NCI-H2196 (cell line): ENCODE data around the gene RPL26.
"Not testable (repeated sequence)": the region's sequence is repeated elsewhere in the genome, so short reads cannot be mapped to it uniquely, and the experiment has no call there.

ENCODE experiments used
- DNase-seq: peaks from one replicate; lab custom pipeline; 2025; ENCODE audit not compliant: unreplicated experiment; lab: John Stamatoyannopoulos, UW

The RPL26 gene

DNA sequence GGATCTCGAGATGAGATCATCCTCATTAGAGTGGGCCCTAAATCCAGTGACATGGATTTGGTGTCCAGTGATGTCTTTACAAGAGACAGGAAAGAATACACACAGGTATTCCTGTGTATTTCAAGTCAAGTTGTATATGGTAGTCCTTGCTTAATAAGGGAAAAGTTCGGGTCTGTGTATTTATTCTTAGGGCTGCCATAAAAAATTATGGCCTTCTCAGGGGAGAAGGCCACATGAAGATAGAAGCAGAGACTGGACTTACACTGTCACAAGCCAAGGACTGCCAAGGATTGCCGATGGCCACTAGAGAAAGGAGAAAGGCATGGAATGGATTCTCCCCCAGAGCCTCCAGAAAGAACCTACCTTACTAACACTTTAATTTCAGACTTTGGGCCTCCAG lies 14.8 kb downstream of the RPL26 start:
- DNase-seq = no peak

DNA sequence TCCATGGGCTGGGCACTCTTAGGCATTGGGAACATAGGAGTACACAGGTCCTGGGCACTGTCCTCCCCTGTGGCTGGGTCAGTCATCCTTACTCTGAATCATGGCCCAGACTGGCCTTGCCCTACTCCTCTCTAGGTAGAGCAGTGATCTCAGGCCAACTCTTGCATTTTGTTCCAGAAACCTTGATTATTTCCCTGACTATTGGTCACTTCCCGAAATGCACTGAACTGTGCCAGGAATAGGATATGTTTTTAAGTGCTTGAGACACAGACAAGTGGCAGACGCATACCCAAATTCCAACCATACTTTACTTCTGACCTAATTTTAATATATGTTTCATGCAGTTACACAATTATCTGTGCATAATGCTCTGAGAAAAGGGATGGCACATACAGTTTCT lies 16.8 kb downstream of the RPL26 start:
- no peak for DNase-seq

DNA sequence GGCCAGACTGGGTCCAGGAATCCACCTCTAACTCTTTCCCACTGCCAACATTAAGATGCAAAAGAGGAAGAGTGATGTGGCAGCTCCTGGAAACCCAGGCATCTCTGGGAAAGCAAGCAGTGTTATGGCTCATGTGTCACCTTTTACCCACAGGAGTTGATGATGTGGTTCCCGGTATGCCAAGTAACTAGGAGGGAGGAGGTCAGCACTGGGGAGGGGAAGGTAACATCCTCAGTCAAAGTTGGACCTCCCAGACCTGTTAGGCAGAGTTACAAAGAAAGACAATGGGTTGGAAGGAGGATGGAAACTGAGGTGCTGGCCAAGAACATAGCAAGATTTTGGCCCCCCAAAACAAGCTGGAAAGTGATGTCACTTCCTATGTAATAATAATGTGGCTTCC lies 17.9 kb downstream of the RPL26 start:
- DNase-seq = no peak

DNA sequence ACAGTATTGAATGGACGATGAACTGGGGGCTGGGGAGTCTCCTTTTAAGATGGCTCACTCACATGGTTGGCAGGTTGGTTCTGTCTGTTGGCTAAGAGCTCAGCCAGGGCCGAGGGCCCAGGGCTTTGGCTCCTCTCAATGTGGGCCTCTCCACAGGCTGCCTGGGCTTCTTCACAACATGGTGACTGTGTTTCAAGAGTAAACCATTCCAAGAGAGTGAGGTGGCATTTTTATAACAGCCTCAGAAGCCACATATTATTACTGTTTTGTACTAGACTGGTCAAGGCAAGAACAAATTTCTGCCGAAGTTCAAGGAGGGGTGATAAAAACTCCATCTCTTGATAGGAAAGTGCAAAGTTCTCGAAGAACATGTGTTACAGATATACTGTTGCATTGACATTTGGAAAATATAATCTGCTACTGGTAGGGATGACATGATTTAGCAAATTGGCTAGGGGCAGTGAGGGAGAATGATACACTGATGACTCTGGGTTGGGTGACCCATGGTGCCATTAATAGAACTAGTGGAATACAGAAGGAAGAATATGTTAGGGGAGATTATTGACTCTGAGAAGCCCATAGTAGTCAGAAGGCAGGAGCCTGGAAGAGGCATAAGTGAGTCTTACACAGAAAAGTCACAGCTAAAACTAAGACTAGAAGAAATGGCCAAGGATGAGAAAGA lies 20.2 kb downstream of the RPL26 start:
- no peak for DNase-seq

DNA sequence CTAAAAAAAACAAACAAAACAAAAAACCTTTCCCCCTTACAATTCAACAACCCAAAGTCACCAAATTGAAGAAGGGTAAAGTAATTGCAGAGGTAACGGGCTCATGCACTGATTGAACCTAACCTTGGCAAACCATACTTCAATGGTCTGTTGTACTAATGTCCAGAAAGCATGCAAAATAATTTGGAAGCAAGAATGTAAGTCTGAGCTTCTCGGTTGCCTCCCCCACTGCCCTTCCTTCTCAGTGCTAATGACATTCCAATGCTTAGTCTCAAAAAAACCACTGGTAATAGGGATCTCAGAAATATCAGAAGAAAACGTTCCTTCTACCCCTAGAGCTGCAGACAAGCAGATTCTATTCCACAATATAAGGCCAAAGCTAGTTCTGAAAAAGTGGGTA lies 22.2 kb downstream of the RPL26 start:
- DNase-seq = no peak

DNA sequence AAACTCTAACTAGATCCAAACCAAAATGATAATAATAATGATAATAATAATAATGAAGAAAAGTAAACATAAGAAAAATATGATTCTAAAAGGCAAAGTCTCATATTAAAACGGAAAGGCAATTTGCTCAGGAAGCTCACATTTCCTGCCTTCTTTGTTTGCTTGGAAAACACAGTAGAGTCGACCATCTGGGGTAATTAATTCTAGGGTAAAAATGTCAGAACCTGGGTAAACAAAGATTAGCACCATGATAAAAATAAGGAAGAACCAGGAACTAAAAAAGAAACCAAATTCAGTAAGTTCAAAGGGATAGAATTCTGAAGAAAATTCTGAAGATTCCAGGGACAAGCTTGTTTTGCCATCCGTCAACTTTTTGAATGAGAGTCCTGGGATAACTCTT lies 22.7 kb downstream of the RPL26 start:
- DNase-seq = no peak

DNA sequence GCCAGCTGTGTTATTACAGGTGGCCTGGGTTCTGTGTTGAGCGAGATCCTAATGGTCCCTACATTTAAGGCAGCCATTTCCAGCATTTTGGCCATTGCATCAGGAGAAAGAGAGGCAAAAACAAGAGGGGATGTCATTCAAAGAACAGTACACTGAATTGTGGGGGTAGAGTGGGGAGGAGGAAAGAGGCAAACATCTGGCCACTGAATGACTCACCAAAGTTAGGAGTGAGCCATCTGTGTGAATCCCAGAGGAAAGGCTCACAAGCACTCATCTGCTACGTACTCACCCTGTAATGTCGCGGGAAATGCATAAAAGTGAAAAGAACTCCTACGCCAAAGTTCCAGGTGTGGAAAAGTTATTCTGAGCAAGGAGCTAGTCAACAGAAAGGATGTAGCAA lies 23.2 kb downstream of the RPL26 start:
- no peak for DNase-seq

DNA sequence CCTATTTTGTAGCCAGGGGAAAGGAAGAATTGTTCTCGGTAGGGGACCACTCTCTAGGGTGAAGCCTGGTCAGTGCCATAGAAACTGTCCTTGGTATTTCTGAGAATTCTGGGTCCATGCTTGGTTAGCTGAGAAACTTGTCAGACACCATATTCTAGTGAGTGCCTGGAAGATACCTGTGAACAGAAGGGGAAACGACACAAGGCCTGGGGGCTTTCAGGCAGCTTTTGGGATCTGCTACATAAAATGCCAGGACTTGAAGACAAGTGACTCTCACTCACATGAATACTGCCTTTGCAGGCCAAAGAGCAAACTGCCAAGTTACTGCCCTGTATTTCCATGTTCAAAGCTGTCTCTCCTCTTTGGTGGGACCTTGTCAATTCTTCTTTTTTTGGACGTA lies 25.1 kb downstream of the RPL26 start:
- no peak for DNase-seq

DNA sequence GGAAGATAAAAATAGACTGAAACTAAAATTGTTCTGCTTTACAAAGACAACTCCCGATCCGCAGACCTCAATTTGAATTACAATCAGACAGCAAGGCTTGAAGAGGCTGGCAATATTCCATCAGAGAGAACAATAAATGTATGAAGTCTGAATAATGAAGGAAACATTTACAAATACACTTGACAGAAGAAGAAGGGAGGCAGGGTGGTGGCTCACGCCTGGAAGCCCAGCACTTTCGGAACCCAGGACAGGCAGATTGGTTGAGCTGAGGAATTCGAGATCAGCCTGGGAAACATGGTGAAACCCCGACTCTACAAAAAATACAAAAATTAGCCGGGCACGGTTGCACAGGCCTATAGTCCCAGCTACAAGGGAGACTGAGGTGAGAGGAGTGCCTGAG lies 28.8 kb downstream of the RPL26 start:
- no peak for DNase-seq

DNA sequence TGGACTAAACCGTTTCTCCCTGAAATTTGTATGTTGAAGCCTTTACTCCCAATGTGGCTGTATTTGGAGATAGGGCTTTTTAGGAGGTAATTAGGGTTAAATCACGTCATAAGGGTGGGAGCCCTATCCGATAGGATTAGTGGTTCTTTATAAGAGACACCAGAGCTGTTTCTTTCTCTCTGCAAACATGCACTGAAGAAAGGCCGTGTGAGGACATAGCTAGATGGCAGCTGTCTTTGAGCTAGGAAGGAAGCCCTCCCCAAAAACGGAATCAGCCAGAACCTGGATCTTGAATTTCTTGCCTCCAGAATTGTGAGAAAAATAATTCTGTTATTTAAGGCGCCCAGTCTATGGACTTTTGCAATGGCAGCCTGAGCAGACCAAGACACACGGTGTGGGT lies 29.3 kb downstream of the RPL26 start:
- no peak for DNase-seq

DNA sequence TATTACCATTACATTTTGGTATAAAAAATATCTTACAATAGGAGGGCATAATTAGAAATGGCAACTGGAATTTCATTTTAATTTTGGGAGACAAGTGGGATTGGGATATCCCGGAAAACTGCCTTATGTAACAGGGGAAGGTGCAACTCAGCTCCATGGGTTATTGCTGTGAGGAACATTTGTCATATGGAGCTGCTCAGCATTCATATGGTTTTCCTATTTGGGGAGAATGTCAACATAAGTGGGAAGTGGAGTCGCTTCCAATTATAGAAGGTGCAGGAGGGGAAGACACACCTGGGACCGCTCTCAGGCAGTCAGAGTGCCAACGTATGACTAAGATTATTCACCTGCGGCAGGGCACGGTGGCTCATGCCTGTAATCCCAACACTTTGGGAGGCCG lies 32.7 kb downstream of the RPL26 start:
- no peak for DNase-seq

DNA sequence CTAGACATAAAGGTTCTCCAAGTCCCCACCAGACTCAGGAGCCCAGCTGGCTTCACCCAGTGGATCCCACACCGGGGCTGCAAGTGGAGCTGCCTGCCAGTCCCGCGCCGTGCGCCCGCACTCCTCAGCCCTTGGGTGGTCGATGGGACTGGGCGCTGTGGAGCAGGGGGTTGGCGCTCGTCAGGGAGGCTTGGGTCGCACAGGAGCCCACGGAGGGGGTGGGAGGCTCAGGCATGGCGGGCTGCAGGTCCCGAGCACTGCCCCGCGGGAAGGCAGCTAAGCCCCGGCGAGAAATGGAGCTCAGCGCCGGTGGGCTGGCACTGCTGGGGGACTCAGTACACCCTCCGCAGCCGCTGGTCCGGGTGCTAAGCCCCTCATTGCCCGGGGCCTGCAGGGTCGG lies 36.0 kb downstream of the RPL26 start:
- DNase-seq = not testable (repeated sequence)

DNA sequence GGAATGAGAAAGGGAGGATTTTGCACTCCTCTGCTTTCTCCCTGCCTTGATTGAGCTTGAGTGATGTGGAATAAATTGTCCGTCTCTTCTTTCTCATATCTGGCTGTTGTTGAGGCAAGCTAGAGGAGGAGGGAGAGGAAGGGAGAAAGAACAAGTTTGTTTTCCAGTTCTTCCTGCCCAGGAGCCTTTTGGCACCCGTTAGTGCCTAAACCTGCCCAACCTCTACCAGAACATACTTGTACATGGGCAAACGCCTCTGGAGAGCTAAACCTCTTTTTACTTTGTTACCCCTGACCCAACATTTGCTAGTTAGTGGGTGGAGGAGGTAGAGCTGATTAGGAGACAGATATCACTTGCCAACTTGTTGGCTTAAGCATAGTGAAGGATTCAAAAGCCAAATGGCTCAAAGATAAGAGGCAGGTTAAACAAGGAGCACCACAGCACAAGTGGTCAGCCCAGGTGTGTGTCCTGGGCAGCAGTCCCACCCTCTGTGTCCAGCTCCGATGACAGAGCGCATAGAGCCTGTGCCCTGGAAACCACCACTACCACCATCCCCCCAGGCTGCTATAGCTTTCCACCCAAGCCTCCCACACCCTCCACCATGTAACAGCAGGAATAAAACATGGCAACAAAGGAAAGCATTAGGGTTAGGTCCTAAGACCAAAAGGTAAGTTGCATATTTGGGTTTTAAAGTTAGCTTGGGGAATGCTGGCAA lies 36.9 kb downstream of the RPL26 start:
- DNase-seq = no peak

DNA sequence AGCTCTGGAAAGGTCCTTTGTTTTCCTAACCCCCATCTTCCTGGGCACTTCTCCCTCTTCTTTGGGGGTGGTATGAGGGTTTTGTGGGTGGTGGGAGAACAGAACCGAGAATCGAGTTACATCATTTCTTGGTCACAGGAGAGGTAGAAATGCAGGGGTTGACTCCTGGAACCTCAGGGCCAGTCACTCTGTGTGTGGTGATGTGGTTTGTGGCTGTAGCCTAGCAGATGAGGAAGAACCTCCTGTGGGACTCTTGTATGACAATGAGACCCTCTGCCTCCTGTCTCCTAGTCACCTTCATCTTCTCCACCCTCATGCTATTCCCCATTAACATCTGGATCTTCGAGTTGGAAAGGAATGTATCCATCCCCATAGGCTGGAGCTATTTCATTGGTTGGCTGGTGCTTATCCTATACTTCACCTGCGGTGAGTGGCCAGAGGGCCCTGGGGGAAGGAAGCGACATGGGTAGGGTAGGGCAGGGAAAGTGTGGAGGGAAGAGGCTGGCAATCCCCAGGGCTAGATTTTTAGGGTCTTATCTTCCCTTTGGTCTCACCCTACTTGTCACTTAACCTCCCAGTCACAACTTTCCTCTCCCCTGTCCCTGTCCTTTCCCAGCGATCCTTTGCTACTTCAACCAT lies 37.8 kb downstream of the RPL26 start:
- no peak for DNase-seq

DNA sequence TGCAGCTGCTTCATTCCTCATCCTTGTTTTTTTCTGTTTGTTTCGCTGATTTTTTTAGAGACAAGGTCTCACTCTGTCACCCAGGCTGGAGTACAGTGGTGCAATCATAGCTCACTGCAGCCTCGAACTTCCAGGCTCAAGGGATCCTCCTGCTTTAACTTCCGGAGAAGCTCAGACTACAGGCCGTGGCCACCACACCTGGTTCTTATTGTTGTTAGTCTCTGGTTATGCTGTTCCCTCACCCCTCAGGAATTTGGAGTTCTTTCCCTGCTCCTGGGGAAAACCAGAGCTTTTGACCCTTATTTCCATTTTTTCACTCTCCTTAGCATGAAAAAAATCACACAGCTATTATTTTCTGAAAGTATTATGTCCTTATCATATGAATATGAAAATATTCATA lies 41.5 kb downstream of the RPL26 start:
- DNase-seq = no peak

DNA sequence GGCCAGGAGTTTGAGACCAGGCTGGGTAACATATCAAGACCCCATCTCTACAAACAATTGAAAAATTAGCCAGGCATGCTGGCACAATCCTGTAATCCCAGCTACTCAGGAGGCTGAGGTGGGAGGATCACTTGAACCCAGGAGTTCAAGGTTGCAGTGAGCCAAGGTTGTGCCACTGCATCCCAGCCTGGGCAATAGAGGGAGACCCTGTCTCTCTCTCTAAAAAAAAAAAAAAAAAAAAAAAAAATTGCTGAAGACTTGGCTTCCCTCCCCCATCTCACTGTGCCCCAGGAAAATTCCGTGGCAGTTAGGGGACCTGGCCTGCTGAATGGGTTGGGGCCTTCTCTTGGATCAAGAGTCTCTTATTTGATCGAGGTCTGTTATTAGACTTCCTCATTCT lies 43.5 kb downstream of the RPL26 start, which contains the start of gene ODF4:
Gene ODF4, plus strand, starts transcription at position 301 of the 400 bp plus-strand sequence. CDS start 212 bp downstream, outside the sequence.
- no peak for DNase-seq

DNA sequence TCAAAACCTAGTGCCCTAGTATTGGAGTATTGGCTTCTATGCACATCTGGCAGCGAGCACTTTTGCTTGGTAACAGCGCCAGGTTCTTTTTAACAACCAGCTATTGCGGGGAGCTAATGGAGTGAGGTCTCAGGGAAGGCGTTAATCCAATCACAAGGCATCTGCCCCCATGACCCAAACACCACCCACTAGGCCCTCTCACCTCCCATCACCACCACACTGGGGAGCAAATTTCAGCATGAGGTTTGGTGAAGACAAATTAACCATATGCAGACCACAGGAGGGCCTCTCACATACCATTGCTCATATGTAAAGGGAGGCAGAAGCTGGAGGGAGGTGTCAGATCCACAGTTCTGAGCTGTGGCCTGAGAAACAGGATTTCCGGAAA lies 44.2 kb downstream of the RPL26 start:
- DNase-seq = no peak

DNA sequence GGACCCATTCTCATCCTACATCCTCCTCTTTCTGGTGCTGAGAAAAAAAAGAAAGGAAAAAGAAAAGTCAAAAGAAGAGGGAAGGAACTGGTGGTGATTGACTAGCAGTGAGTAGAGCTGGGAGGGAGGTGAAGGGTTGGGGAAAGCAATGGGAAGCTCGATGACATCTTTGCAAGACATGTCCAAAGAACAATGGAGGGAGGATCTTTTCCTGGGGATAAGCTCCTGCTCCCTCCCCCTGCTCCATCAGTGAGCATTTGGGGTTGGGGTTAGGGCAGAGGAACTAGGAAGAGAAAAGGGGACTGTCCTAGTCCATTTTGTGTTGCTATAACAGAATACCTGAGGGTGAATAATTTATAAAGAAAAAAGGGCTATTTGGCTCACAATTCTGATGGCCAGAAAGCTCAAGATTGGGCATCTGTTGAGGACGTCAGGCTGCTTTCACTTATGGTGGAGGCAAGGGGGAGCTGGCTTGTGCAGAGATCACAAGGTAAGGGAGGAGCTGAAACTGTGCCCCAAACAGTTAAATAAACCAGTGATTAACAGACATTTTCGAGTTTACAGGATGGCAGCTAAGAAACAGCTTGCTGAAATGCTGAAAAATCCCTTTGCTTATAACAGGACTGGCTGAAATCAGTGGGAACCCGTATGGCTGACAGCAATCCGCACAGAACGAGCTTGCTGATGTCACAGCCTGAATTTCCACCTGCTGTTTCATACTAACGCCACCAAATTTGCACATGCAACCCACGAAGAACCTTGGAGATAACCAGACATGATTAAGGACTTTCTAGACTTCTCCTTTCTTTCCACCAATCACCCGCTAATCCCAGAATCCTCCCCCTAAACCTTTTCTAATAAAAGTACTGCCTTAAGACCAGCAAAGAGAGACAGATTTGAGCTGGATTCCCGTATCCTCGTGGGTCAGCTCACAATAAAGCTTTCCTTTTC lies 44.9 kb downstream of the RPL26 start:
- DNase-seq = no peak

DNA sequence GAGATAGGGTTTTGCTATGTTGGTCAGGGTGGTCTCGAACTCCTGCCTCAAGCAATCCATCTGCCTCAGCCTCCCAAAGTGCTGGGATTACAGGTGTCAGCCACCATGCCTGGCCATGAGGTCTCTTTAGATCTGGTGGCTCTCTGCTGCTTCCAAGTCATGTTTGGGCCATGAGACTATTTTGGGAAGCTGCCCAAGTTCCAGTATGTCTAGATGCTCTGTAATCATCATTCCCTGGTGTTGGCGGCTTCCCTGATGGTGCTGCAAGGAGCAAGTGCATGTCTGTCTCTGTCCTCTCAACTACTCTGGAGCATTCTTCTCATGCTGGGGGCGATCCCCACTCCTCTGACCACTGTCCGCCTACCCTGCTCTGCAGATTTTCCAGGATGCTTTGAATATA lies 49.7 kb downstream of the RPL26 start:
- DNase-seq = no peak

DNA sequence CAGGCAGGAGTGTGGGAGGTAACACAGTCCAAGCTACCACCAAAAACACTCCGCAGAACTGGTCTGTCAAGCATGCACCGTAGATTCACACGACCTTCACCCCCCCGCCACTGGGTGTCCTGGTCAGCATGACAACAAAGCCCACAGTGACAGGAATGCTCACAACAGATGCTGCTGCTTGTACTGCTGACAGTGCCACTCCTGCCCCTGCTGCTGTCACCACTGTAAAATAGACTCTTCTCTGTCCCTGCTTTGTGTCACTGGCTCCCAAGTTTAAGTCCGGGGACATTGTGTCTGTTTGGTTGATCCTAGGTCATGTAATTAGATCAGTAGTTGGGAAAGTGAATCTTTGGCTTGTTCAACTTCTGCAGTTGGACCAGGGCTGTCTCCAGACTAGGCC lies 50.3 kb downstream of the RPL26 start:
- no peak for DNase-seq

DNA sequence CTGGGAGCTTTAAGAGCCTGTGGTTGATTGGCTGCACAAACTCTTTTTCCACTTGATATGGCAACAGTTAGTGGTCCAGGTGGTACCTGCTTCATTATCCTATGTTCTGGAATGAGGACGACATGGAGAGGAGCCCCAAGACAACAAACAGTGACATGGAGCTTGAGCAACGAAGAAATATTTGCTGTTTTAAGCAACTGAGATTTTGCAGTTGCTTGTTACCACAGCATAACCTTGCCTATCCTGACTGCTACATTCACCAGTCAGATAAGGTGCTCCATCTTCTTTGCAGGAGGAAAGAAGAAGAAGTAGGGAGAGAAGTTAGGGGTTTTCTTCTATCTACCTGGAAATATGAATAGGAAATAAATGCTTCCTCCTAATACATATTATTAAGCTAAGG lies 50.9 kb downstream of the RPL26 start:
- no peak for DNase-seq
